ENCODE results near the gene SRGAP1.

The SRGAP1 gene

DNA sequence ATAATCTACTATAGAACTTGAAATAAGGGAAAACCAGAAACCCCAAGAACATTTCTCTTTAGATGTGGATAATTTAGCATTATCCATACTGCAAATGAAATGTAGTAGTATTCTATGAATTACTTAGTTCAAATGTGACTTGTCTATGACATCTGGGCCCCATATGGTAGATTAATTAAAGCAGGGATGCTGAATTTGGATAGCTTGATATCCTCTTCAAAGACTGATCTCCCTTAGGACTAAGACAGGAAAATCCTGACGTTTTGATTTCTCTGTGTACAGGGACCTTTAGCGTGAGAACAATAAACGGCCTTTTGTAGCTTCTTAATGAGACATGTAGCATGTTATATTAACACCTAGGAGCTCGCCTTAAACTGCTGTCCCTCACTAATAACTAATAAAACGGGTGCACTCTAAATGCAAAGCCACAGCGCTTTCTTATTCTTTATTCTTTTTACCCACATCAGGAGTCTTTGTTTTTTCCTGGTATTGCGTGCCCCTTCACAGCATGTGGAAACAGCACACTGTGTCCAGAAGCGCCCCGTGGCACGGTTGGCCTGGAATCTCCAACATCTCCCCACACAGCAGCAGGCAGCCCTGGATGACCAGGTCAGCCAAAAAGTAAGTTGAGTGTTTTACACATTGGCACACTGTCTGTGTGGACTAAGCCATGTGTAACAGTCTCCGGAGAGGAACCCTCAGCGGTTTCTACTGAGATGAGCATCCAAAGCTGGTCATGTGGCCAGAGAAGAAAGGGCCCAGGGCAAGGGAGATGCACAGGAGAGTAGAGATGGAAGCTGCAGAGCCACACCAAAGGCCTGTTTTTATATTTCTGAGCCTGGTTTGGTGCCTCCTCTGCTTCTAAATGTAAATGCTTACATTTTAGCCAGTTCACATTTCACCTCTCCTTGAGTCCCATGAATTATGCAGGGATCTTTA is 93.1 kb downstream of the SRGAP1 start:
- DNase-seq: no peak

DNA sequence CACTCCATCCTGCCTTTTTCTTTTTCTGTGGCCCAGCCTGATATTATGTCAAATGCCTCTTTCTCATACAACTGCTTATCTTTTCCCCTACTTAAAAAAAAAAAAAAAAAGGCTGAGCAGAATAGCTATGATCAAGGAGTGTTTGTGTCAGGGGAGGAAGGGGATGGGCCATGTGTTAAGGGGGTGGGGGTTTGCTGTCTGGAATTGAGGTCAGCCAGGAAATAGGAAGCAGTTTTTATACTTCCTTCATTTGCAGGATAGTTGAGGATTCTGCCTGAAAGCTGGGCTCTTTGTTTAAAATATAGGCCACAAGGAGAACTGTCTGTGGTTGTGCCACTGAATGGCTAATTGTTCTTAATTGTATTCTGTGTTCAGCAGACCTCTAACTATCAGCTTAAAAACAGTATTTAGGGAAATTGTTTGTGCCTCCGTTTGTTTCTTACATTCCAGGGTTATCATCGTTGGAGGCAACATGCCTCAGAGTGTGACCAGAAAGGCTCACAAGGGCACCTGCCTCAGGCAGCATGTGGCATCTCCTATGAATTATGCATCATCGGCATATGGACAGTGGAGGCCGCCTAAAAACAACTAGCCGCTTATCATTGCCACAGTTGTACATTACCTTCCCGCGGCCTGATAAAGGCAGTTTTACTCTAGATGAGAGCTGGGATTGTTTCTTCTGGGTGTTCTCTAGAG is 96.0 kb downstream of the SRGAP1 start:
- DNase-seq: no peak

GRCh38 chr12:63941166-63941800 is 96.8 kb downstream of the SRGAP1 start:
- no peak for DNase-seq

GRCh38 chr12:63941879-63942278 is 97.4 kb downstream of the SRGAP1 start:
- no peak for DNase-seq

- no peak for DNase-seq
These were observed 98.2 kb downstream of the SRGAP1 start for GRCh38 chr12:63942464-63943241.

DNA sequence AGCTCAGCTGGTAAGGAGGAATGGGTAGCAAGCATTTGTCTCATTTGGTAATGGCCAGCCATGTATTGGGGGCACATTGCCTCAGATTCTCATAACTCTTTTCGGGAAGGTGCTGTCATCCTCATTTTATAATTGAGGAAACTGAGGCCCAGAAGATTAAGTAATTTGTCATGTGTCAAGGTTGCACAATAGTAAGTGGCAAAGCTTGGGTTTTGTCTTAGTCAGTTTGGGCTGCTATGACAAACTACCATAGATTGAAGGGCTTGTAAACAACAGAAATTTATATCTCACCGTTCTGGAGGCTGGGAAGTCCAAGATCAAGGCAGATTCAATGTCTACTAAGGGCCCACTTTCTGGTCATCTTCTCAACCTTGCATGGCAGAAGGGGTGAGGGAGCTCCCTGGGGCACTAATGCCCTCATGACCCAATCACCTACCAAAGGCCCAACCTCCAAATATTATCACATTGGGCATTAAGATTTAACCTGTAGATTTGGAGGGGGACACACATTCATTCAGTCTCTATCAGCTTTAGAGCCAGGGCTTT is 99.6 kb downstream of the SRGAP1 start:
- no peak for DNase-seq

DNA sequence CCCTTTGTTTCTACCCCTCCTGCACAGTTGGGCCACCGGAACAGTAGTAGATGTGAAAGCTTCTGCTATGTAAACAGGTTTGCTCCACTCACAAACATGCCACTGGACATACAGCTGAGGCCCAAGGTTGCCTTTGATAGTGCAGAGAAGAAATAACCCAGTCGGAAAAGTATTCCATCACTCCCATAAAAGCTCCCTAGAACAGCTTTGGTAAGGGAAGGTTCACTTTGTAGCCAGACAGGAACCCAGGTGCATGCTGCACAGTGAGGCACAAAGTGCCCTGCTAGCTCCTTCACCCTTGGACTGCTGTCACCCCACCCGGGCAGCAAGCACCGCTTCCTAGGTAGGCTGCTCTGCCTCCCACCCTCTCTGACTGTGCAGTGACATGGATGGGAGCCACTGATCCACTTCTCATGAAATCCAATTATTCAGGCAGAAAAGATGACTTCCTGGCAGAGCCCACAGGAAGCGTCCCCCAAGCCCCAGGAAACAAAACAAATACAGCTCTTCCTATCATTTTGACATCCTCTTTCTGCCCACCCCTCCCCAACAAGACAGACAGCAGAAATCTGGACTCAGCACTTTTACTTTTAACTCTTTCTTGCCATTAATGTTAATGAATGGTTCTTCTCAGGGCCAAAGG is 100.2 kb downstream of the SRGAP1 start:
- DNase-seq: no peak

DNA sequence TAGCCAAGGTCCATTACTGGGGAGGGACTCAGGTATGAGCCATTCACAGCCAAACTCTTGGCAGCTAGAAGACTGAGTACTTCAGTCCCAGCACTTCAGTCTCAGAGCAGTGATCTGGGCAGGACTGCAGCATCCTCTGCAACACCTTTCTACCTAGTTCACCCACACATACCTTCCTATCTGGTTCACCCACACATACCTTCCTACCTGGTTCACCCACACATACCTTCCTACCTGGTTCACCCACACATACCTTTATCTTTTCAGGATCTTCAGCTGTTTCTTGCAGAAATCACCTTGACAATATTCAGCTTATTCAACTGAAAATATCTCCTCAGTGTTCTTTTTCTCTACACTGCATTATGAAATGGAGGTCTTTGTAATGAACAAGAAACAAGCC is 101.3 kb downstream of the SRGAP1 start:
- DNase-seq: no peak

DNA sequence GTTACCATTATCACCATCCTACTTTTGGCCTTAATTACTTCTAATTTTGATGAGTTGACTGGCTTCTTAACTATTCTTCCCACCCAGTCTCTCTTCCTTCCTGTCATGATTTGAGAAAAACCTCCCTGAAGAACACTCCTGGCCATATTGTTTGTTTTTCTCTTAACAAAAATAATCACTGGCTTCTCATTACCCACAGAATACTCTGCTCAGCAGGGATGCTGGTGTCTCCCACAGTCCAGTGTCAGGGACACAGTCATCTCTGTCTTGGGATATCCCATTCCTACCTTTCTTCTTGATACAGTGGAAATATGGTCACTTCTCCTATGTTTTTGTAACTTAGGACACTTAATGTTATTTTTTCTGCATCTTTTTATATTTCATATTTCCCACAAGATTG is 103.7 kb downstream of the SRGAP1 start:
- no peak for DNase-seq

GRCh38 chr12:63949902-63950301 is 105.4 kb downstream of the SRGAP1 start:
- no peak for DNase-seq

DNA sequence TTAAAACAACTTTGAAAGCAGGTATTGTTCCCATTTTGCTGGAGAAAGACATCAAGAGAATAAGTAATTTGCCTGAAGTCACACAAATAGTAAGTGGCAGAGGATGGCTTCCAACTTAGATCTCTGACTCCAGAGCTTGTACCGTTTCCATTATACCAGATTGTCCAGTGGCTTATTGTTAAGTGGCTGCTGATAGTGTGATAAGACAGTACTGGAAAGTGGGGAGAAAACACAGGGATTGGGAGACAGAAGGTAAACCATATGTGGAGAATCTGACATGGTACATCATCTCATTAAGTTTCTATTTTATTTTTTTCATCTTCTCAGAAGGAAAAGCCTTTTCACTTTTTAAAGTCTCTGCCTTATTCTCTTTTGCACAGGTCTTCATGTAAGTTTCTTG is 108.5 kb downstream of the SRGAP1 start:
- no peak for DNase-seq

- DNase-seq: no peak
These were observed 111.5 kb downstream of the SRGAP1 start for GRCh38 chr12:63955831-63956666.

- DNase-seq: no peak
These were observed 113.0 kb downstream of the SRGAP1 start for GRCh38 chr12:63957496-63957895.

DNA sequence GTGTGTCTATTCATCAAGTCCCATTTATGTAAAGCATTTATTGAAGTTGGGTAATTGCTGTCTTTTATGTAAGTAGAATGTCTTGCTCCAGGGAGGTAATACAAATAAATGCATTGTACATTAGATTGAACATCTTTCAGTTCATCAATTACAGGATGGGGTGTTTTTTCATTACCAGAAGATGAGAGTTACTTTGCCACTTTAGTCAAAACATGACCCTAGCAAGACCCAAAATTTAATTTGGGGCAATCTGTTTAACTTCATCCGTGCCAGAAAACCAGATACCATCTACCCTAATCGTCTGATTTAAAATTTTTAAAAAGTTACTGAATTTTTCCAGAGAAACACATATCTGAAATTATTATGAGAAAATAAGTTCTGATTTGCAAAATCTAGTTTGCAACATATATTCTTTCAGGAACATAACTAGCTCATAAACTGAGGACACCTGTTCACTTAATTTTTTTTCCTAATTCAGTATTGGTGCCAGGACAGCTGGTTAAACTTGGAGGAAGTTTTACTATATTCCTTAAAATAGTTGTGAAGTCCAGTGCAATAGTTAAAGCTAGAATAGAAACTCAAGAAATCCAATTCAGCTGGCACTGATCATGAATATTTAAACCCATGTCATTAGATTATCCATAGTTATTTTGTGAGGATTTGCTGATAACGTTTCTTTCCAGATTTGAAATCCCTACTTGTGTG is 114.5 kb downstream of the SRGAP1 start:
- no peak for DNase-seq

GRCh38 chr12:63961048-63961447 is 116.5 kb downstream of the SRGAP1 start:
- no peak for DNase-seq

DNA sequence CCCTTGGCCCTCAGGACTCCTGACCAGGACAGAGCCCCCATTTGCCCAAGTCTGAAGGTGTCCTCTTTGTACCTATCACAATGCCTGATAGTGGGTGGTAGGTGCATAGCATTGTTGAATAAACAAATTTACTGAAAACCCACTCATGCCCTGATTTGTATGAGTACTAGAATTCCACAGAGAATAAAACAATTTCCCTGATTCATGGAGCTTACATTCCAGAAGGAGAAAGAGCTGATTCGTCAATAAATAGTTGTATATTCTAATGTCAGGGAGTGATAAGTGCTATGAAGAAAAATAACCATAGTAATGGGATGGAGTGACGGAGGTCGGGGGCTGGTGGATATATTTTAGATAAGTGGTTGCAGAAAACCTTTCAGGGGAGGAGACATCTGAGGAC is 117.0 kb downstream of the SRGAP1 start:
- no peak for DNase-seq

GRCh38 chr12:63963868-63964267 is 119.4 kb downstream of the SRGAP1 start:
- no peak for DNase-seq

DNA sequence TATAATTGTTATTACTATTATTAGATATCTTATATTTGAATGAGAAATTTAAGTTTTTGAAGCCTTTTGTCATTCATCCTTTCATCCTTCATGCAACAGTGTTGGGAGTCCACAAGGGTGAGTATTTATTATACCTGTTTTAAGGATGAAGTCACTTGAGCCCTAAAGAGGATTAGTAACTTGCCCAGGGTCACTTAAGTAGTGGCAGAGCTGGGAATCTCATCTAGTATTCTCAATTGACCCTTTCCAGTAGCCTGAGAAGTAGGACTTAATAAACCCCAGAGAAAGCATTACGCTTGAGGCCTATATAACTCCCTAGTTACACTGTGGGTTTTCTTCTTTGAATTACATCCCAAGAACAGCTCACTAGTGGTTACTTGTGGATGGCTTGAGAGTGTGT is 119.8 kb downstream of the SRGAP1 start:
- no peak for DNase-seq

- DNase-seq: no peak
These were observed 121.6 kb downstream of the SRGAP1 start for GRCh38 chr12:63965936-63966605.

Measured in right kidney (tissue), 1 donor.